ENCODE measurements around the gene POPDC2.

GRCh38 chr3:119676020-119676419 lies 15.6 kb upstream of the POPDC2 start:
- TF ChIP-seq CTCF (IDR thresholded peaks at IDR 0.05 in 8 of 11, conservative IDR thresholded peaks at IDR 0.05 in 3 of 11) (no peak), POLR2A (IDR thresholded peaks at IDR 0.05) (no peak), POLR2AphosphoS5 (IDR thresholded peaks at IDR 0.05) (no peak)

Data from spleen (tissue), 7 donors.